ENCODE results near the gene TSKU. TPM values are rescaled to one million over a fixed set of nuclear protein-coding genes. Genes with fewer than 3 reads are reported as not detected.

TSKU gene
- total RNA-seq, 2 experiments from 2014 or later: 1.5 to 1.8 TPM

DNA sequence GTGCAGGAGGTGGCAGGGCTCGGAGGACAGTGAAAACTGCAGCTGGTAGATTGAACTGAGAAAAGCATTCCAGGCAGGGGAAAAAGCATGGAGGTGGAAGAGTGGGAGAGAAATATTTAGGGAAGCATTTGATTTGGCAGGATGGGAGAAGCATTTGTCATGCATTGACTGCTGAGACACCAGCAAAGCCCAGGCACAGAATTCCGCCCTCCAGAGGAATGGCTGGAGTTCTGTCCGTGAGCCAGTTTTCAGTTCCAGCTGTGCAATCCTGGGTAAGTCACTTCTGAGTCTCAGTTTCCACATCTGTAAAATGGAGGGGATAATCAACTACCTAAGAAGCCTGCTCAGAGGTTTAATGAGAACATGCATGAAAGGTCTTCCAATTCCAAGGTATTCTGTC lies 4.3 kb upstream of the TSKU start:
- intact Hi-C loops (cut with micrococcal nuclease; ENCODE audit: unreplicated experiment): no loop called here
- H4K20me1 ChIP-seq (ENCODE audit: insufficient read depth, low read length): no peaks in the 10 kb centered on the region
- ChIA-PET CTCF (ENCODE audit: unreplicated experiment) (no interaction called here), POLR2A (no interaction called here)
- no peak for DNase-seq (ENCODE audit: low spot score)
- H3K4me3 ChIP-seq (ENCODE audit: low read depth, low read length, poor library complexity, severe bottlenecking): no peak overlapping the region
- no peak overlapping the region for H3K27ac ChIP-seq (ENCODE audit: low read depth, low read length, poor library complexity, severe bottlenecking)
- BruUV-seq (replicated peaks): no TSS peak
- H2AFZ ChIP-seq (ENCODE audit: low read length): no peak overlapping the region
- TF ChIP-seq CTCF (conservative IDR thresholded peaks at IDR 0.05; ENCODE audit: low read length) (no peak), EZH2phosphoT487 (IDR thresholded peaks at IDR 0.05; ENCODE audit: borderline replicate concordance, low read depth, low read length) (no peak)
- H3K4me1 ChIP-seq (ENCODE audit: insufficient read depth, low read length, poor library complexity, severe bottlenecking): no peaks in the 10 kb centered on the region
- no peaks in the 10 kb centered on the region for H3K36me3 ChIP-seq (ENCODE audit: insufficient read depth, low read length)
- H3K9me2 ChIP-seq (ENCODE audit: insufficient read depth, low read length): no peaks in the 10 kb centered on the region
- H3K4me2 ChIP-seq (ENCODE audit: low read length): no peak overlapping the region
- no peaks in the 10 kb centered on the region for H3K79me2 ChIP-seq (ENCODE audit: insufficient read depth, low read depth, low read length)
- H3K9me3 ChIP-seq (ENCODE audit: low read length): peaks cover 26% of the 10 kb centered on the region; the same call in 1 of the 2 replicates

DNA sequence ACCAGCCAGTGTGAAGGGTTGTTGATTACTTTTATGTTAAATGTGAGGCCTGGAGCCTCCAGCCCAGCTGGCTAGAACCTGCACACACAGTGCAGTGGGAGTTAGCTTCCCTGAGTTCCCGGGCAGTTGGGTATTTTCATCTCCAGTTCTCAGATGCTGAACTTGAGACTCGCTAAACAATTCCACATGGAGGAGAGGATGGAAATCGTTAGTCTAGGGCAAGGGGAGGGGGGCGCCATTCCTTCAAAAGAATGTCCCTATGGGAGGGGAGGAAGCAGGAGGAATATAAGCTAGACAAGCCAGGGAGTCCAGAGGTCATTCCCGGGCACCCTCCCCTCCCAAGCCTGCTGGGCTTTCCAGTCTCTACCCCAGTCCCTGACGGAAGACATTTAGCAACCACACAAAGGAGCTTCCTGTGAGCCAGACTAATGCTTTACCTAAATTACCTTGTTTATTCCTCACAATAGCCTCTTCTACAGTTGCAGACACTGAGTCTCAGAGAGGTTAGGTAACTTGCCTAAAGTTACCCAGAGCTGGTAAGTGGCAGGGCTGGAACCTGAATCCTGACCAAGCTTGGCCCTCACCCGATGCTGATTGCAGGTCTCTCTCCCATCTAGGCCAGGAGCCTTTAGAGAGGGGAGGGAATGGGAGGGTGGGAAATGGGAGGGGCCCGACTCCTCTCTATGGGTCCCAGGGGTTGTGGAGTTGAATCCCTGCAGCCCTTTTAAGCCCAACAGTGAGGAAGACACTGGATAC lies 1.9 kb upstream of the TSKU start:
- Histone ChIP-seq H3K9me3 (ENCODE audit: low read length) (peaks cover 17% of the 10 kb centered on the region; the same call in 1 of the 2 replicates), H4K20me1 (ENCODE audit: insufficient read depth, low read length) (no peaks in the 10 kb centered on the region), H2AFZ (ENCODE audit: low read length) (no peak overlapping the region), H3K4me1 (ENCODE audit: insufficient read depth, low read length, poor library complexity, severe bottlenecking) (no peaks in the 10 kb centered on the region), H3K36me3 (ENCODE audit: insufficient read depth, low read length) (no peaks in the 10 kb centered on the region), H3K79me2 (ENCODE audit: insufficient read depth, low read depth, low read length) (no peaks in the 10 kb centered on the region), H3K27ac (ENCODE audit: low read depth, low read length, poor library complexity, severe bottlenecking) (no peak overlapping the region), H3K4me3 (ENCODE audit: low read depth, low read length, poor library complexity, severe bottlenecking) (no peak overlapping the region), H3K4me2 (ENCODE audit: low read length) (peak overlapping the region; percentile 64), H3K9me2 (ENCODE audit: insufficient read depth, low read length) (no peaks in the 10 kb centered on the region)
- DNase-seq (ENCODE audit: low spot score): no peak
- BruUV-seq (replicated peaks): no TSS peak
- intact Hi-C loops (cut with micrococcal nuclease; ENCODE audit: unreplicated experiment): no loop called here
- TF ChIP-seq EZH2phosphoT487 (IDR thresholded peaks at IDR 0.05; ENCODE audit: borderline replicate concordance, low read depth, low read length) (no peak), CTCF (conservative IDR thresholded peaks at IDR 0.05; ENCODE audit: low read length) (no peak)
- ChIA-PET POLR2A (interaction anchor here (0.7 kb wide), 1 partner anchor 10 kb away, joined by 3 read pairs; no protein-coding TSS in a partner anchor), CTCF (ENCODE audit: unreplicated experiment) (interaction anchor here (0.7 kb wide), 1 partner anchor 355 kb away, joined by 5 read pairs; no protein-coding TSS in a partner anchor)

All from OCI-LY7 (cell line).